Keratinocyte (primary cell): Measurements from ENCODE around the gene STOX2. TPM values are rescaled to one million over a fixed set of nuclear protein-coding genes. Genes with fewer than 3 reads are reported as not detected.

ENCODE experiments used
- DNase-seq: peaks from one replicate; pipeline ENCODE4 v3.0.0-alpha.2; 2011; ENCODE audit warnings: low read depth, missing footprints, low spot score
- FAIRE-seq: peaks from 2 replicates; lab custom pipeline; 2011; peaks lifted over from hg19 to GRCh38; lab: Jason Lieb, UNC
- H2AFZ ChIP-seq: 2 replicates; pipeline ENCODE4 v1.6.0; 2012; ENCODE audit warnings: low read length, control low read depth, inconsistent platforms; ENCODE audit not compliant: control insufficient read depth
- H3K27ac ChIP-seq: 2 replicates; pipeline ENCODE4 v1.5.1; 2011; ENCODE audit warnings: low read length; ENCODE audit not compliant: control insufficient read depth, insufficient read depth
- H3K27me3 ChIP-seq: 3 replicates; pipeline ENCODE4 v1.6.0; 2011; ENCODE audit warnings: low read length; ENCODE audit not compliant: control insufficient read depth, insufficient read depth; ENCODE audit errors: extremely low read depth
- H3K36me3 ChIP-seq, 2 experiments: 2 replicates in 1 of 2; 3 replicates in 1 of 2; pipeline ENCODE4 v1.5.1; 2011; ENCODE audit warnings: low read length in 2 of 2, mild to moderate bottlenecking in 1 of 2; ENCODE audit not compliant: control insufficient read depth in 2 of 2, insufficient read depth in 2 of 2; ENCODE audit errors: extremely low read depth in 1 of 2
- H3K4me1 ChIP-seq: 3 replicates; pipeline ENCODE4 v1.5.1; 2011; ENCODE audit warnings: low read length; ENCODE audit not compliant: control insufficient read depth, insufficient read depth; ENCODE audit errors: extremely low read depth
- H3K4me2 ChIP-seq: 3 replicates; pipeline ENCODE4 v1.6.0; 2011; ENCODE audit warnings: low read depth, low read length; ENCODE audit not compliant: control insufficient read depth, insufficient read depth; ENCODE audit errors: extremely low read depth
- H3K4me3 ChIP-seq, 3 experiments: fragments of 200-600 bp in 1 of 3; sonication (generic) in 1 of 3; 2 replicates in 2 of 3; 3 replicates in 1 of 3; pipeline ENCODE4 v1.5.1; 2011 to 2016; ENCODE audit warnings: low read length in 3 of 3, mild to moderate bottlenecking in 3 of 3, control low read depth in 2 of 3, inconsistent platforms in 1 of 3, low read depth in 1 of 3, mixed read lengths in 1 of 3, mixed run types in 1 of 3, moderate library complexity in 1 of 3; ENCODE audit not compliant: control insufficient read depth in 2 of 3, insufficient read depth in 2 of 3; ENCODE audit errors: extremely low read depth in 1 of 3
- H3K79me2 ChIP-seq: 2 replicates; pipeline ENCODE4 v1.6.0; 2012; ENCODE audit warnings: low read length; ENCODE audit not compliant: control insufficient read depth, insufficient read depth
- H3K9ac ChIP-seq: 3 replicates; pipeline ENCODE4 v1.6.0; 2011; ENCODE audit warnings: low read length; ENCODE audit not compliant: control insufficient read depth, insufficient read depth; ENCODE audit errors: extremely low read depth
- H3K9me1 ChIP-seq: 3 replicates; pipeline ENCODE4 v1.6.0; 2011; ENCODE audit warnings: low read length; ENCODE audit not compliant: control insufficient read depth, insufficient read depth; ENCODE audit errors: extremely low read depth
- H3K9me3 ChIP-seq: 2 replicates; pipeline ENCODE4 v1.5.1; 2012; ENCODE audit warnings: low read depth, low read length; ENCODE audit not compliant: control insufficient read depth
- H4K20me1 ChIP-seq: 3 replicates; pipeline ENCODE4 v1.6.0; 2011; ENCODE audit warnings: low read length; ENCODE audit not compliant: control insufficient read depth, insufficient read depth; ENCODE audit errors: extremely low read depth
- EZH2 ChIP-seq: IDR thresholded peaks from one replicate; pipeline ENCODE4 v1.6.1; 2012; ENCODE audit warnings: inconsistent platforms, mild to moderate bottlenecking, low read length, moderate library complexity
- dilution Hi-C: fragments of 300-500 bp; cut with MboI; formaldehyde crosslinking; loops from one replicate; pipeline ENCODE4 v1.7.0; 2020; ENCODE audit warnings: low sequenced_read_pairs; ENCODE audit not compliant: extremely low pct_ligation_motif_present
- polyA plus RNA-seq, 5 experiments: library from polyadenylated mRNA; depleted of rRNA in 3 of 5; stranded (reverse) in 3 of 5; stranded (forward) in 1 of 5; unstranded in 1 of 5; fragments of >200 nt; gene quantifications; 1 replicate in 1 of 5; 2 replicates in 3 of 5; 3 replicates in 1 of 5; pipeline versions ENCODE4 v1.2.1 to v1.2.3, GENCODE V29; 2011 to 2012; ENCODE audit warnings: missing spikeins in 2 of 5, low read depth in 1 of 5, low replicate concordance in 1 of 5
- TF ChIP-seq, protein P1 (sequence below), 3 experiments: IDR thresholded peaks in 1 of 3; conservative IDR thresholded peaks in 1 of 3; optimal IDR thresholded peaks in 1 of 3; 2 replicates in 2 of 3; 3 replicates in 1 of 3; pipeline versions ENCODE3 to v1.5.1; 2011; ENCODE audit warnings: low read length in 3 of 3, mild to moderate bottlenecking in 3 of 3, moderate library complexity in 2 of 3, control low read depth in 1 of 3, inconsistent platforms in 1 of 3; ENCODE audit not compliant: insufficient read depth in 2 of 3; ENCODE audit errors: extremely low read depth in 1 of 3

The STOX2 gene
- polyA plus RNA-seq, 1 donor (not counting 4 experiments of a cell fraction or from before 2014, with no cell fraction given), result 1.6 TPM

GRCh38 chr4:183919141-183919540 is 14.0 kb downstream of the STOX2 start:
- Histone ChIP-seq H3K9ac (no peak overlapping the region), H3K79me2 (no peaks in the 10 kb centered on the region), H4K20me1 (no peaks in the 10 kb centered on the region), H3K4me1 (no peaks in the 10 kb centered on the region), H3K27me3 (no peaks in the 10 kb centered on the region), H2AFZ (no peak overlapping the region), H3K4me2 (no peak overlapping the region), H3K9me1 (no peaks in the 10 kb centered on the region), H3K9me3 (no peaks in the 10 kb centered on the region), H3K27ac (no peak overlapping the region), H3K4me3 (no peak overlapping the region), H3K36me3 (no peaks in the 10 kb centered on the region)
- TF ChIP-seq, protein P1, sequence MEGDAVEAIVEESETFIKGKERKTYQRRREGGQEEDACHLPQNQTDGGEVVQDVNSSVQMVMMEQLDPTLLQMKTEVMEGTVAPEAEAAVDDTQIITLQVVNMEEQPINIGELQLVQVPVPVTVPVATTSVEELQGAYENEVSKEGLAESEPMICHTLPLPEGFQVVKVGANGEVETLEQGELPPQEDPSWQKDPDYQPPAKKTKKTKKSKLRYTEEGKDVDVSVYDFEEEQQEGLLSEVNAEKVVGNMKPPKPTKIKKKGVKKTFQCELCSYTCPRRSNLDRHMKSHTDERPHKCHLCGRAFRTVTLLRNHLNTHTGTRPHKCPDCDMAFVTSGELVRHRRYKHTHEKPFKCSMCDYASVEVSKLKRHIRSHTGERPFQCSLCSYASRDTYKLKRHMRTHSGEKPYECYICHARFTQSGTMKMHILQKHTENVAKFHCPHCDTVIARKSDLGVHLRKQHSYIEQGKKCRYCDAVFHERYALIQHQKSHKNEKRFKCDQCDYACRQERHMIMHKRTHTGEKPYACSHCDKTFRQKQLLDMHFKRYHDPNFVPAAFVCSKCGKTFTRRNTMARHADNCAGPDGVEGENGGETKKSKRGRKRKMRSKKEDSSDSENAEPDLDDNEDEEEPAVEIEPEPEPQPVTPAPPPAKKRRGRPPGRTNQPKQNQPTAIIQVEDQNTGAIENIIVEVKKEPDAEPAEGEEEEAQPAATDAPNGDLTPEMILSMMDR (optimal IDR thresholded peaks at IDR 0.05 in 1 of 3, IDR thresholded peaks at IDR 0.05 in 1 of 3, conservative IDR thresholded peaks at IDR 0.05 in 1 of 3; ENCODE audit: extremely low read depth in 1 of 3, insufficient read depth in 2 of 3, low read length in 3 of 3), result no peak
- no peak for TF ChIP-seq EZH2
- no peak for DNase-seq
- dilution Hi-C loops, result no loop called here
- no peak for FAIRE-seq

DNA sequence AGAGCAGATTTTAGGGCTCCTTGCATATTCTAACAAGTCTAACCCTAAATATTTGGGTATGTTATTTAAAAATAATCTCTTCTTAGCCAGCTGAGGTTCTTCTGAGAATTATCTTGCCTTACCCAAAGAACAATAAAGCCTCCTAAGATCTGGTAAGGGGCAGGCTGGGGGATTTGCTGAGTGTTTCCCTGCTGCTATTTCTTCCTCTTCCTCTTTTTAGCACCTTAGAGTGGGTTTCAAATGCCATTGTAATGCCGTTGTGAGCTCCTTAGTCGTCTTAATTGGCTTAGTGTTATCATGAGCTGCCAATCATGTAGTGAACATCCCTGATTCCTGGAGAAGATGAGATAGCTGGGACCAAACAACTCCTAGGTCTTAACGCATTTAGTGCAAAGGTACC is 15.4 kb downstream of the STOX2 start:
- H3K9me1 ChIP-seq, result no peaks in the 10 kb centered on the region
- H4K20me1 ChIP-seq, result no peaks in the 10 kb centered on the region
- no peaks in the 10 kb centered on the region for H3K9me3 ChIP-seq
- no peak overlapping the region for H3K4me2 ChIP-seq
- H3K27me3 ChIP-seq, result no peaks in the 10 kb centered on the region
- FAIRE-seq (no peak), DNase-seq (no peak)
- H3K9ac ChIP-seq, result no peak overlapping the region
- no peaks in the 10 kb centered on the region for H3K36me3 ChIP-seq
- H3K4me3 ChIP-seq, result no peak overlapping the region
- H3K4me1 ChIP-seq, result no peaks in the 10 kb centered on the region
- dilution Hi-C loops, result no loop called here
- H3K79me2 ChIP-seq, result no peaks in the 10 kb centered on the region
- TF ChIP-seq, protein P1 (optimal IDR thresholded peaks at IDR 0.05 in 1 of 3, IDR thresholded peaks at IDR 0.05 in 1 of 3, conservative IDR thresholded peaks at IDR 0.05 in 1 of 3; ENCODE audit: extremely low read depth in 1 of 3, insufficient read depth in 2 of 3, low read length in 3 of 3), result no peak
- TF ChIP-seq EZH2, result no peak
- no peak overlapping the region for H2AFZ ChIP-seq
- no peak overlapping the region for H3K27ac ChIP-seq
